ENCODE results near the gene NPAS4. TPM values are rescaled to one million over a fixed set of nuclear protein-coding genes. Genes with fewer than 3 reads are reported as not detected.

NPAS4 gene
- polyA plus RNA-seq, 2 of the 4 experiments (the other 2 are of a cell fraction): 0.03 TPM; not detected in 1

DNA sequence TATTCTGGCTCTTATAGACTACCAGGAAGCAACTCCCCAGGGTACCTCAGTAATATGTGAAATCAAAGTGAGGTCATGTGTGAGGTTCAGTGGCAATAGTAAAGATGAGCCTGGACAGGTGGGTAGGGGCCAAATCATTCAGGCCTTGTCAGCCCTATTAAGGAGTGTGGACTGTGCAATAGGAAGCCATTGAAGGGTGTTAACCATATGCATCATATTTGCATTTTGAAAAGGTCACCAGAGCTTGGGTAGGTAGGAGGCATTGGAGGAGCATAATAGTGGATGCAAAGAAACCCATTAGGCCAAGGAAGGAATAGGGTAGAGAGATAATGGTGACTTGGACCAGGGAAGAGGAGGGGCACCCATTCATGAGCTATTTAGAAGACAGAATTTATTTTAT, 26.2 kb downstream of the NPAS4 start:
- ChIA-PET POLR2A (no interaction called here), CTCF (interaction anchor here (1.5 to 4.2 kb wide), 2 partner anchors 8 to 12 kb away, joined by 3 to 21 read pairs; partner anchors contain the start of gene MRPL11)
- ATAC-seq: no peak
- TF ChIP-seq, protein P1, sequence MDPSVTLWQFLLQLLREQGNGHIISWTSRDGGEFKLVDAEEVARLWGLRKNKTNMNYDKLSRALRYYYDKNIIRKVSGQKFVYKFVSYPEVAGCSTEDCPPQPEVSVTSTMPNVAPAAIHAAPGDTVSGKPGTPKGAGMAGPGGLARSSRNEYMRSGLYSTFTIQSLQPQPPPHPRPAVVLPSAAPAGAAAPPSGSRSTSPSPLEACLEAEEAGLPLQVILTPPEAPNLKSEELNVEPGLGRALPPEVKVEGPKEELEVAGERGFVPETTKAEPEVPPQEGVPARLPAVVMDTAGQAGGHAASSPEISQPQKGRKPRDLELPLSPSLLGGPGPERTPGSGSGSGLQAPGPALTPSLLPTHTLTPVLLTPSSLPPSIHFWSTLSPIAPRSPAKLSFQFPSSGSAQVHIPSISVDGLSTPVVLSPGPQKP (IDR thresholded peaks at IDR 0.05; ENCODE audit: low read depth, low read length): no peak
- no peak for TF ChIP-seq FOSB (CRISPR knock-in tag; IDR thresholded peaks at IDR 0.05)
- no peak for TF ChIP-seq RNF2 (IDR thresholded peaks at IDR 0.05; ENCODE audit: borderline replicate concordance, low read depth)
- TF ChIP-seq KDM1A (IDR thresholded peaks at IDR 0.05; ENCODE audit: low read depth): no peak
- TF ChIP-seq POLR2AphosphoS2 (conservative IDR thresholded peaks at IDR 0.05; ENCODE audit: low read length): no peak
- no peak for TF ChIP-seq JUN (IDR thresholded peaks at IDR 0.05)
- no peak for TF ChIP-seq GATA3 (IDR thresholded peaks at IDR 0.05; ENCODE audit: borderline replicate concordance)
- TF ChIP-seq, protein P2, sequence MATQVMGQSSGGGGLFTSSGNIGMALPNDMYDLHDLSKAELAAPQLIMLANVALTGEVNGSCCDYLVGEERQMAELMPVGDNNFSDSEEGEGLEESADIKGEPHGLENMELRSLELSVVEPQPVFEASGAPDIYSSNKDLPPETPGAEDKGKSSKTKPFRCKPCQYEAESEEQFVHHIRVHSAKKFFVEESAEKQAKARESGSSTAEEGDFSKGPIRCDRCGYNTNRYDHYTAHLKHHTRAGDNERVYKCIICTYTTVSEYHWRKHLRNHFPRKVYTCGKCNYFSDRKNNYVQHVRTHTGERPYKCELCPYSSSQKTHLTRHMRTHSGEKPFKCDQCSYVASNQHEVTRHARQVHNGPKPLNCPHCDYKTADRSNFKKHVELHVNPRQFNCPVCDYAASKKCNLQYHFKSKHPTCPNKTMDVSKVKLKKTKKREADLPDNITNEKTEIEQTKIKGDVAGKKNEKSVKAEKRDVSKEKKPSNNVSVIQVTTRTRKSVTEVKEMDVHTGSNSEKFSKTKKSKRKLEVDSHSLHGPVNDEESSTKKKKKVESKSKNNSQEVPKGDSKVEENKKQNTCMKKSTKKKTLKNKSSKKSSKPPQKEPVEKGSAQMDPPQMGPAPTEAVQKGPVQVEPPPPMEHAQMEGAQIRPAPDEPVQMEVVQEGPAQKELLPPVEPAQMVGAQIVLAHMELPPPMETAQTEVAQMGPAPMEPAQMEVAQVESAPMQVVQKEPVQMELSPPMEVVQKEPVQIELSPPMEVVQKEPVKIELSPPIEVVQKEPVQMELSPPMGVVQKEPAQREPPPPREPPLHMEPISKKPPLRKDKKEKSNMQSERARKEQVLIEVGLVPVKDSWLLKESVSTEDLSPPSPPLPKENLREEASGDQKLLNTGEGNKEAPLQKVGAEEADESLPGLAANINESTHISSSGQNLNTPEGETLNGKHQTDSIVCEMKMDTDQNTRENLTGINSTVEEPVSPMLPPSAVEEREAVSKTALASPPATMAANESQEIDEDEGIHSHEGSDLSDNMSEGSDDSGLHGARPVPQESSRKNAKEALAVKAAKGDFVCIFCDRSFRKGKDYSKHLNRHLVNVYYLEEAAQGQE (IDR thresholded peaks at IDR 0.05): no peak
- no peak for TF ChIP-seq FOSL2 (IDR thresholded peaks at IDR 0.05)
- TF ChIP-seq FOSL2 (CRISPR knock-in tag; IDR thresholded peaks at IDR 0.05): no peak
- no peak for TF ChIP-seq HOXB5 (CRISPR knock-in tag; IDR thresholded peaks at IDR 0.05)
- Histone ChIP-seq H3K4me1 (peaks cover 15% of the 10 kb centered on the region), H3K27ac (no peak overlapping the region), H3K4me2 (no peak overlapping the region), H3K9me3 (no peaks in the 10 kb centered on the region), H3K4me3 (no peak overlapping the region)
- no peak for FAIRE-seq
- no peak for DNase-seq (ENCODE audit: low read depth in 1 of 2, low spot score in 1 of 2)

DNA sequence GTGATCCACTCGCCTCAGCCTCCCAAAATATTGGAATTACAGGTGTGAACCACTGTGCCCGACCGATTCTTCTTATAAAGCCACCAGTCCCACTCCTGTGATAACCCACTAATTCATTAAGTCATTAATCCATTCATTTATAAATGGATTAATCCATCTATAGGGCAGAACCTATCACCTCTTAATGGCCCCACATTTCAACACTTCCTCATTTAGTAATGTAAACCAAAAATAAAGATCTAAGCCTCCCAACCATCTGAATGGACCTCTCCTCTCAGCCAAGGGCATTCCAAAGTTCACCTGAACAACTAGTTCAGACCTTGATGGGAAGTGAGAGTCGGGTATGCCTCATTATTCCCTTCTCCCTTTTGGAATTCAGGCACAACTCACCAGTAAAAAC, 27.7 kb downstream of the NPAS4 start:
- no peak overlapping the region for H3K27ac ChIP-seq
- peaks cover 8% of the 10 kb centered on the region for H3K4me1 ChIP-seq
- 8% methylated on average over 4 of the region's 4 CpGs for WGBS (ENCODE audit: missing lambda C conversion rate)
- no peak overlapping the region for H3K4me3 ChIP-seq
- H3K4me2 ChIP-seq: no peak overlapping the region
- no peak for FAIRE-seq
- ChIA-PET CTCF (interaction anchor here (1.0 to 4.2 kb wide), 5 partner anchors 10 to 59 kb away, joined by 3 to 21 read pairs (median 3); partner anchors contain the start of gene MRPL11), POLR2A (no interaction called here)
- TF ChIP-seq ZNF302 (CRISPR knock-in tag; IDR thresholded peaks at IDR 0.05): no peak
- TF ChIP-seq JUN (IDR thresholded peaks at IDR 0.05): no peak
- TF ChIP-seq SREBF2 (IDR thresholded peaks at IDR 0.05): no peak
- no peak for TF ChIP-seq BHLHE40 (IDR thresholded peaks at IDR 0.05; ENCODE audit: low read depth, low read length)
- TF ChIP-seq RCOR1 (IDR thresholded peaks at IDR 0.05; ENCODE audit: low read depth, low read length): no peak
- TF ChIP-seq TP53 (CRISPR knock-in tag; IDR thresholded peaks at IDR 0.05): no peak
- no peak for TF ChIP-seq MAZ (IDR thresholded peaks at IDR 0.05; ENCODE audit: borderline replicate concordance, low read depth, low read length)
- TF ChIP-seq, protein P3, sequence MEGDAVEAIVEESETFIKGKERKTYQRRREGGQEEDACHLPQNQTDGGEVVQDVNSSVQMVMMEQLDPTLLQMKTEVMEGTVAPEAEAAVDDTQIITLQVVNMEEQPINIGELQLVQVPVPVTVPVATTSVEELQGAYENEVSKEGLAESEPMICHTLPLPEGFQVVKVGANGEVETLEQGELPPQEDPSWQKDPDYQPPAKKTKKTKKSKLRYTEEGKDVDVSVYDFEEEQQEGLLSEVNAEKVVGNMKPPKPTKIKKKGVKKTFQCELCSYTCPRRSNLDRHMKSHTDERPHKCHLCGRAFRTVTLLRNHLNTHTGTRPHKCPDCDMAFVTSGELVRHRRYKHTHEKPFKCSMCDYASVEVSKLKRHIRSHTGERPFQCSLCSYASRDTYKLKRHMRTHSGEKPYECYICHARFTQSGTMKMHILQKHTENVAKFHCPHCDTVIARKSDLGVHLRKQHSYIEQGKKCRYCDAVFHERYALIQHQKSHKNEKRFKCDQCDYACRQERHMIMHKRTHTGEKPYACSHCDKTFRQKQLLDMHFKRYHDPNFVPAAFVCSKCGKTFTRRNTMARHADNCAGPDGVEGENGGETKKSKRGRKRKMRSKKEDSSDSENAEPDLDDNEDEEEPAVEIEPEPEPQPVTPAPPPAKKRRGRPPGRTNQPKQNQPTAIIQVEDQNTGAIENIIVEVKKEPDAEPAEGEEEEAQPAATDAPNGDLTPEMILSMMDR (IDR thresholded peaks at IDR 0.05): no peak
- no peak for TF ChIP-seq FOXS1 (CRISPR knock-in tag; IDR thresholded peaks at IDR 0.05)
- TF ChIP-seq EP300 (IDR thresholded peaks at IDR 0.05): no peak
- no peak for TF ChIP-seq RARB (CRISPR knock-in tag; IDR thresholded peaks at IDR 0.05)
- ATAC-seq: no peak
- no peak for DNase-seq (ENCODE audit: low read depth in 1 of 2, low spot score in 1 of 2)
- H3K9me3 ChIP-seq: no peaks in the 10 kb centered on the region
